Measurements from ENCODE around the gene TARBP2.

- no peak for TF ChIP-seq JUND (IDR thresholded peaks at IDR 0.05)
- no peak for TF ChIP-seq CTCF (IDR thresholded peaks at IDR 0.05; ENCODE audit: low read depth, low read length, missing input control)
- no peak for TF ChIP-seq HNF4G (IDR thresholded peaks at IDR 0.05)
- no peak for TF ChIP-seq TAF1 (conservative IDR thresholded peaks at IDR 0.05)
- TF ChIP-seq REST (IDR thresholded peaks at IDR 0.05): no peak
- no peak for TF ChIP-seq RXRA (IDR thresholded peaks at IDR 0.05)
These were observed 18.4 kb upstream of the TARBP2 start for GRCh38 chr12:53482626-53483168.

All from liver (tissue), 3 donors.